Stimulated activated CD4-positive, alpha-beta T cell treated with anti-CD3 and anti-CD28 coated beads, Interleukin-2, amount 100 ng/mL, for 24 hours (primary cell): Measurements from ENCODE around the gene THAP7.

Source experiments
- DNase-seq, 2 donors: peaks; one replicate each; pipeline ENCODE4 v3.0.0-alpha.2; 2020

Gene THAP7

GRCh38 chr22:21030621-21031544, 29.0 kb upstream of the THAP7 start:
- no peak for DNase-seq

GRCh38 chr22:21030032-21030431, 28.1 kb upstream of the THAP7 start:
- DNase-seq: no peak

GRCh38 chr22:21029486-21030025, 27.6 kb upstream of the THAP7 start:
- DNase-seq: no peak

- DNase-seq: no peak
Measured at GRCh38 chr22:21028277-21029251, 26.6 kb upstream of the THAP7 start.

GRCh38 chr22:21026783-21027692, 25.1 kb upstream of the THAP7 start:
- DNase-seq: no peak

GRCh38 chr22:21025763-21026755, 24.1 kb upstream of the THAP7 start:
- no peak for DNase-seq

- DNase-seq: no peak
Measured at GRCh38 chr22:21025266-21025665, 23.3 kb upstream of the THAP7 start.

- DNase-seq: no peak
Measured at GRCh38 chr22:21022955-21023614, 21.2 kb upstream of the THAP7 start.

- DNase-seq: no peak
Measured at GRCh38 chr22:21022507-21022906, 20.6 kb upstream of the THAP7 start.

GRCh38 chr22:21020802-21021429, 19.0 kb upstream of the THAP7 start:
- peak in 1 of 2 donors; percentile 28 for DNase-seq

GRCh38 chr22:21018314-21018713, 16.4 kb upstream of the THAP7 start:
- DNase-seq: no peak

- DNase-seq: no peak
Measured at GRCh38 chr22:21016644-21017420, 14.9 kb upstream of the THAP7 start.

GRCh38 chr22:21015466-21016006, 13.6 kb upstream of the THAP7 start:
- no peak for DNase-seq

- DNase-seq: no peak
Measured at GRCh38 chr22:21014726-21015465, 13.0 kb upstream of the THAP7 start, which contains the start of gene P2RX6. Gene P2RX6 (plus strand): TSS chr22:21015165. CDS start chr22:21015175, 10 bp downstream.

- DNase-seq: peak; percentile 85 to 91
Measured at GRCh38 chr22:21014202-21014725, 12.3 kb upstream of the THAP7 start.

GRCh38 chr22:21013657-21014201, 11.8 kb upstream of the THAP7 start:
- no peak for DNase-seq
